A549 (cell line): Measurements from ENCODE around the gene PPL.

Experiments
- JUNB ChIP-seq: fragments of >200 bp; sonication (Bioruptor Twin); formaldehyde crosslinking; IDR thresholded peaks from 2 replicates; pipeline ENCODE4 v1.6.1; 2016
- MYC ChIP-seq: IDR thresholded peaks from 2 replicates; pipeline ENCODE4 v1.6.1; 2012; ENCODE audit warnings: mild to moderate bottlenecking, inconsistent platforms, low read length, improper control_type of control experiment, borderline replicate concordance
- POLR2A ChIP-seq: IDR thresholded peaks from 2 replicates; pipeline ENCODE4 v1.6.1; 2012; ENCODE audit warnings: mild to moderate bottlenecking, low read length
- ZSCAN20 ChIP-seq: fragments of 250-450 bp; sonication (Bioruptor Pico); IDR thresholded peaks from 2 replicates; pipeline ENCODE4 v1.8.0; 2022; ENCODE audit warnings: mild to moderate bottlenecking, moderate library complexity
- TF ChIP-seq, protein P1 (sequence below): fragments of >200 bp; sonication (Bioruptor Twin); formaldehyde crosslinking; IDR thresholded peaks from 3 replicates; pipeline ENCODE4 v1.5.1; 2016

DNA sequence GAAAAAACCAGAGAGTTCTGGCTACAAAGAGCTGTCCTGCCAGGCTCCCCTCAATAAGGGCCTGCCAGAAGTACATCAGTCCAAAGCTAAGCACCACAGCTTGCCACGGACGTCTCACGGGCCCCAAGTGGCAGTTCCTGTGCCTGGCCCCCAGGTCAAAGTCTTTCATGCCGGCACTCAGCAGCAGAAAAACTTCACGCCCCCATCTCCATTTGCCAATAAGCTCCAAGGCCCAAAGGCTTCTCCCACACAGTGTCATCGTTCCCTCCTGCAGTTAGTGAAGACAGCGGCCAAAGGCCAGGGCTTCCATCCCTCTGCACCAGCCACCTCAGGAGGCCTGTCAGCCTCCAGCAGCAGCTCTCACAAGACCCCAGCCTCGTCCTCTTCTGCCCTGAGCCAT is 62.3 kb downstream of the PPL start:
- TF ChIP-seq MYC (no peak), JUNB (no peak), POLR2A (no peak), ZSCAN20 (no peak)
- TF ChIP-seq, protein P1, sequence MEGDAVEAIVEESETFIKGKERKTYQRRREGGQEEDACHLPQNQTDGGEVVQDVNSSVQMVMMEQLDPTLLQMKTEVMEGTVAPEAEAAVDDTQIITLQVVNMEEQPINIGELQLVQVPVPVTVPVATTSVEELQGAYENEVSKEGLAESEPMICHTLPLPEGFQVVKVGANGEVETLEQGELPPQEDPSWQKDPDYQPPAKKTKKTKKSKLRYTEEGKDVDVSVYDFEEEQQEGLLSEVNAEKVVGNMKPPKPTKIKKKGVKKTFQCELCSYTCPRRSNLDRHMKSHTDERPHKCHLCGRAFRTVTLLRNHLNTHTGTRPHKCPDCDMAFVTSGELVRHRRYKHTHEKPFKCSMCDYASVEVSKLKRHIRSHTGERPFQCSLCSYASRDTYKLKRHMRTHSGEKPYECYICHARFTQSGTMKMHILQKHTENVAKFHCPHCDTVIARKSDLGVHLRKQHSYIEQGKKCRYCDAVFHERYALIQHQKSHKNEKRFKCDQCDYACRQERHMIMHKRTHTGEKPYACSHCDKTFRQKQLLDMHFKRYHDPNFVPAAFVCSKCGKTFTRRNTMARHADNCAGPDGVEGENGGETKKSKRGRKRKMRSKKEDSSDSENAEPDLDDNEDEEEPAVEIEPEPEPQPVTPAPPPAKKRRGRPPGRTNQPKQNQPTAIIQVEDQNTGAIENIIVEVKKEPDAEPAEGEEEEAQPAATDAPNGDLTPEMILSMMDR: no peak
